ENCODE results near the gene TSPAN32. TPM values are rescaled to one million over a fixed set of nuclear protein-coding genes. Genes with fewer than 3 reads are reported as not detected.

TSPAN32 gene
- total and polyA plus RNA-seq, 2 donors (not counting 3 experiments of a cell fraction or from before 2014, with no cell fraction given): not detected

DNA sequence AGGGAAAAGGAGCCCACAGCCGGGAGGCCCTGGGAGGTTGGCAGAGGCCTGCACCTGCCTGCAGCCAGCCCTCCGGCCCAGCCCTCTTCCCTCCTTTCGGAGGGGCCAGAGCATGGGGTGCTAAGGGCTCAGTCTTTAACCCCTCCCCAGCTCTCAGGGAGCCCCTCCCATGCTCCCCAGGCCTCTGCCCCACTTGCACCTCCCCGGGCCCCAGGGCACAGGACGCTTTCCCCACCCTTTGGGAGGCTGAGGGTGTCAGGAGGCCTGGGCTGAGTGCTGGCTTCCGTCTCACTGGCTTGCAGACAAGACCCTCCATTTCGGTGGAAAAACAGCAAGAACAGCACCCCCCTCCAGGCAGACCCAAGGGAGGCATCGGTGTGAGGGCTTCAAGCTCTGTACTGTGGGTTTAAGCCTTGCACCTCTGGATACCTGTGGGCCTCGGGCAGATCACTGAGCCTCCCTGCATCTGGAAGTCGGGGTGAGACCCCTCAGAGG lies 38.7 kb upstream of the TSPAN32 start:
- Histone ChIP-seq H3K4me1 (ENCODE audit: control insufficient read depth, extremely low read depth, insufficient read depth, low read length) (no peaks in the 10 kb centered on the region), H3K9me1 (replicated peaks; ENCODE audit: control insufficient read depth, extremely low read depth, insufficient read depth, low read length) (no peaks in the 10 kb centered on the region), H3K4me3 (replicated peaks in 1 of 3; ENCODE audit: insufficient read depth in 1 of 3, low read depth in 1 of 3, low read length in 3 of 3) (no peak overlapping the region), H3K9me3 (replicated peaks; ENCODE audit: control insufficient read depth, insufficient read depth, low read length) (no peaks in the 10 kb centered on the region), H3K27me3 (ENCODE audit: control insufficient read depth in 2 of 2, insufficient read depth in 2 of 2, low read length in 2 of 2) (peaks cover 3 to 5% of the 10 kb centered on the region in 2 experiments), H3K79me2 (ENCODE audit: control insufficient read depth, insufficient read depth, low read length) (no peaks in the 10 kb centered on the region), H3K9ac (replicated peaks; ENCODE audit: extremely low read depth, insufficient read depth, low read length) (no peak overlapping the region), H3K36me3 (ENCODE audit: control insufficient read depth in 2 of 2, extremely low read depth in 1 of 2, insufficient read depth in 2 of 2, low read length in 2 of 2) (no peaks in the 10 kb centered on the region), H3K27ac (ENCODE audit: insufficient read depth, low read depth, low read length) (no peak overlapping the region), H3K4me2 (ENCODE audit: insufficient read depth, low read length) (no peak overlapping the region), H4K20me1 (replicated peaks; ENCODE audit: control insufficient read depth, extremely low read depth, insufficient read depth, low read length) (no peaks in the 10 kb centered on the region), H2AFZ (ENCODE audit: low read depth, low read length) (no peak overlapping the region)
- CTCF ChIA-PET: no interaction called here
- FAIRE-seq (no peak), DNase-seq (ENCODE audit: low read depth, low spot score) (no peak)
- no TSS peak for BruUV-seq (replicated peaks)
- TF ChIP-seq POLR2A (IDR thresholded peaks at IDR 0.05; ENCODE audit: low read depth, low read length) (no peak), MYC (IDR thresholded peaks at IDR 0.05; ENCODE audit: low read depth, low read length) (no peak), POLR2AphosphoS5 (IDR thresholded peaks at IDR 0.05; ENCODE audit: insufficient read depth, low read depth, low read length) (no peak), GATA2 (IDR thresholded peaks at IDR 0.05; ENCODE audit: insufficient read depth, insufficient read length, low read depth, low read length) (no peak), FOS (IDR thresholded peaks at IDR 0.05; ENCODE audit: borderline replicate concordance, insufficient read depth, low read length) (no peak), JUN (IDR thresholded peaks at IDR 0.05; ENCODE audit: borderline replicate concordance, insufficient read depth, insufficient read length, low read depth) (no peak), MAX (IDR thresholded peaks at IDR 0.05; ENCODE audit: insufficient read depth, insufficient read length) (no peak), EZH2 (IDR thresholded peaks at IDR 0.05; ENCODE audit: borderline replicate concordance, low read depth, low read length, severe bottlenecking) (no peak)
- TF ChIP-seq, protein P1, sequence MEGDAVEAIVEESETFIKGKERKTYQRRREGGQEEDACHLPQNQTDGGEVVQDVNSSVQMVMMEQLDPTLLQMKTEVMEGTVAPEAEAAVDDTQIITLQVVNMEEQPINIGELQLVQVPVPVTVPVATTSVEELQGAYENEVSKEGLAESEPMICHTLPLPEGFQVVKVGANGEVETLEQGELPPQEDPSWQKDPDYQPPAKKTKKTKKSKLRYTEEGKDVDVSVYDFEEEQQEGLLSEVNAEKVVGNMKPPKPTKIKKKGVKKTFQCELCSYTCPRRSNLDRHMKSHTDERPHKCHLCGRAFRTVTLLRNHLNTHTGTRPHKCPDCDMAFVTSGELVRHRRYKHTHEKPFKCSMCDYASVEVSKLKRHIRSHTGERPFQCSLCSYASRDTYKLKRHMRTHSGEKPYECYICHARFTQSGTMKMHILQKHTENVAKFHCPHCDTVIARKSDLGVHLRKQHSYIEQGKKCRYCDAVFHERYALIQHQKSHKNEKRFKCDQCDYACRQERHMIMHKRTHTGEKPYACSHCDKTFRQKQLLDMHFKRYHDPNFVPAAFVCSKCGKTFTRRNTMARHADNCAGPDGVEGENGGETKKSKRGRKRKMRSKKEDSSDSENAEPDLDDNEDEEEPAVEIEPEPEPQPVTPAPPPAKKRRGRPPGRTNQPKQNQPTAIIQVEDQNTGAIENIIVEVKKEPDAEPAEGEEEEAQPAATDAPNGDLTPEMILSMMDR (IDR thresholded peaks at IDR 0.05; ENCODE audit: extremely low read depth in 1 of 2, insufficient read depth in 1 of 2, low read depth in 1 of 2, low read length in 2 of 2): no peak
- POLR2A ChIA-PET: no interaction called here
- dilution Hi-C loops (cut with MboI; ENCODE audit: extremely low pct_ligation_motif_present, low sequenced_read_pairs): no loop called here
- intact Hi-C loops (cut with micrococcal nuclease): no loop called here

Data from endothelial cell of umbilical vein (primary cell).